Effector CD4-positive, alpha-beta T cell (primary cell): ENCODE data around the gene GNG7.
"Not testable (repeated sequence)": the region's sequence is repeated elsewhere in the genome, so short reads cannot be mapped to it uniquely, and the experiment has no call there.

ENCODE experiments used
- DNase-seq: peaks from one replicate; pipeline ENCODE4 v3.0.0-alpha.2; 2020

Gene GNG7

DNA sequence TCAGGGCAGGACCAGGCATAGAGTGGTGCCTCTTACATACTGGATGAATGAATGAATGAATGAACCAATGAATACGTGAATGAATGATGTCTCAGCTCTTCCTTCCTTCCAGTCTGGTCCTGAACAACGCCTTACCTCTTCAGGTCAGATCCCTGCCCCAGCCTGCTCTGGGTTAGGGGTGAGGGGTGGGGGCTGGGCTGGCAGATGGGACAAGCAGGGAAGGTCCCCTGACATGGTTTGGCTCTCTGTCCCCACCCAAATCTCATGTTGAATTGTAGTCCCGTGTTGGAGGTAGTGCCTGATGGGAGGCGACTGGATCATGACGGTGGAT lies 9.3 kb upstream of the GNG7 start:
- no peak for DNase-seq

DNA sequence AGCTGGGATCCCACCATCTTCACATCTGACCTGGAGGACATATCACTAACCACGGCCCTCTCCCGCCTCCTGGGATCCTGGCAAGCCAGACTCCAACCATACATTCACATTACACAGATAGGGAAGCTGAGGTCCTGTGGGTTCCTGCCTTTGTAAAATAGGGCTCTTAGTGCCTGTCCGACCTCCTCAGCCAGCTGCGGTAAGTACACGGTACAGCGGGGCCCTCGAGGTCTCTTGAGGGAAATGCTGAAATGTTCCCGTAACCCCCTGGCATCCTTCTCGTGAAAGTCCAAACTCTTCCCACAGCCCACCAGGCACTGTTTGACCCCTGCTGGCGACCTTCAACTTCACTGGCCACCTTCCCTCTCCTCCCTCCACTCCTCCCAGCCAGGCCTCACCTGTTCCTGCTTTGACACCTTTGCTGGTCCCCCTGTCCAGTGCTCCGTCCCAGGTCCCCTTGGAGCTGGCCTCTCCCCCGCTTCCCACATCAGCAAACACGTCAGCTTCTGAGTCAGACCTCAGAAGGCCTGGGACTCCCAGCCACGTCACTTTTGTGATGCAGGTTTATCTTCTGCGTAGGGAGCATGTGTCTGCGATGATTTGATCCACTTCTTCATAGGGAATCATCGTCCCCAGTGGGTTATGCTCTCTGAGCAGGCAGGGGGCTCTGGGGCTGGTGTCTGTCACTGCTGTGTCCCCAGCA lies 8.8 kb upstream of the GNG7 start:
- no peak for DNase-seq

DNA sequence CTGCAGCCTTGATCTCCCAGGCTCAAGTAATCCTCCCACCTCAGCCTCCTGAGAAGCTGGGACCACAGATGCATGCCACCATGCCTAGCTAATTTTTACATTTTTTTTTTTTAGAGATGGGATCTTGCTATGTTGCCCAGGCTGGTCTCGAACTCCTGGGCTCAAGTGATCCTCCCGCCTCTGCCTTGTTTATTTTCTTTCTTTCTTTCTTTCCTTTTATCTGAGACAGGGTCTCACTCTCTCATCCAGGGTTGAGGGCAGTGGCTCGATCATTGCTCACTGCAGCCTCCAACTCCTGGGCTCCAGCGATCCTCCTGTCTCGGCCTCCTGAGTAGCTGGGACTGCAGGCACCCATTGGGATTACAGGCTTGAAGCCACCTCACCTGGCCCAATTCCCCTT lies 3.8 kb upstream of the GNG7 start:
- DNase-seq, result no peak

DNA sequence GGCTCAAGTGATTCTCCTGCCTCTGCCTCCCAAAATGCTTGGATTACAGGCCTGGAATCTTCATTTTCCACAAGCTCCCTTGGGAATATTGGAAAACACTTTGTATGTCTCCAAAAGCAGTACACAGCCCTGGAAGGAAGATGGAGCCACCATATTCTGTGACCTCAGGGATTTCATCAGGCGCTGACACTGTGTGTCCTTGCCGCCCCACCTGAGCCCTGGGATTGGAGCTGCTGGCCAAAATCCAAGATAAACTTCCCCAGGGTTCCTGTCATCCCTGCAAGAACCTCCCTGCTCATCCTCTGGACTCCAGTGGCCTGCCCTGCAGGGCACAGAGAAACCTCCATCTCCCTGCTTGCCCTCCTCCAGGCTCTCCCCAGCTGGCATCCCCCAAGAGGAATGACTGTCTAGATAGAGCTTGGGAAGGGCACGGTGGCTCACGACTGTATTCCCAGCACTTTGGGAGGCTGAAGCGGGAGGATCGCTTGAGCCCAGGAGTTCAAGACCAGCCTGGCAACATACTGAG lies 1.3 kb upstream of the GNG7 start:
- DNase-seq, result no peak

DNA sequence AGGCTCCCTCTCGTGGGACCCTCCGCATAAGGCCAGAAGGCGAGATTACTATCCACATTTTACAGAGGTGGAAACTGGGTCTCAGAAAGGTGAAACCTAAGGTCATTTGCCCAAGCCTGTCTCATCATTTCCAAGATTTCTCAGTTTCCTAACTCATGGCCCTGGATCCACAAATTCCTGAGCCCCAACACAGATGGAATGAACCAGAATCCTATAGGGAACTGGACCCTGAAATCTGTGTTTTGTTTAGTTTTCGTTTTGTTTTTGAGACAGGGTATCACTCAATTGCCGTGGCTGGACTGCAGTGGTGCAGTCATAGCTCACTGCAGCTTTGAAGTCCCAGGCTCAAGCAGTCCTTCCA lies 563 bp upstream of the GNG7 start:
- DNase-seq, result no peak

DNA sequence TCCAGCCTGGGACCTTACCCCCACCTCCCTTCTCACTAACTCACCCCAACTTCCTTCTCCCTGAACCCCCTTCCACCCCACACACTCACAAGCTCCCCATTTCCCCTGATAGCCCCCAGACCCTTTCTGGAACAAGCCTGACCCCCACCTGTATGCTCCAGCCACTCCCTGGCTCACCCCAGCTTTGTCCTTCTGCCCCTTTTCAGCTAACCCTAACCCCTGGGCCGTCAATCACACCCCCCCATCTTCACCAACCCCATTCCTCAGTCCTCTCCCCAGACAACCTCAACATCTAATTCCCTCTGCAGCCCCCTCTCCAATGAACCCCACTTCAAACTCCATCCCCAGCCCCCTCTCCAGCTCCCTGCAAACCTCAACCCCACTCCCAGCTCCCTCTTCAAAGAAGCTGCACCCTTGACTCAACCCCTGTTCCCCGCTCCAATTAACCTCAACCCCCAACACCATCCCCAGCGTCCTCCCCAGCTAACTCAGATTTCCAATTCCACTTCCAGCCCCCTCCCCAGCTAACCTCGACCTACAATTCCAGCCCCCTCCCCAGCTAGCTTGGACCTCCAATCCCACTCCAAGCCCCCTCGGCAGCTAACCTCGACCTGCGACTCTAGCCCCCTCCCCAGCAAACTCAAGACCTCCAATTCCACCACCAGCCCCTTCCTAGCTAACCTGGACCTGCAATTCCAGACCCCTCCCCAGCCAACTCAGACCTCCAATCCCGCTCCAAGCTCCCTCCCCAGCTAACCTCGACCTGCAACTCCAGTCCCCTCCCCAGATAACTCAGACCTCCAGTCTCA lies 929 bp downstream of the GNG7 start:
- no peak for DNase-seq

DNA sequence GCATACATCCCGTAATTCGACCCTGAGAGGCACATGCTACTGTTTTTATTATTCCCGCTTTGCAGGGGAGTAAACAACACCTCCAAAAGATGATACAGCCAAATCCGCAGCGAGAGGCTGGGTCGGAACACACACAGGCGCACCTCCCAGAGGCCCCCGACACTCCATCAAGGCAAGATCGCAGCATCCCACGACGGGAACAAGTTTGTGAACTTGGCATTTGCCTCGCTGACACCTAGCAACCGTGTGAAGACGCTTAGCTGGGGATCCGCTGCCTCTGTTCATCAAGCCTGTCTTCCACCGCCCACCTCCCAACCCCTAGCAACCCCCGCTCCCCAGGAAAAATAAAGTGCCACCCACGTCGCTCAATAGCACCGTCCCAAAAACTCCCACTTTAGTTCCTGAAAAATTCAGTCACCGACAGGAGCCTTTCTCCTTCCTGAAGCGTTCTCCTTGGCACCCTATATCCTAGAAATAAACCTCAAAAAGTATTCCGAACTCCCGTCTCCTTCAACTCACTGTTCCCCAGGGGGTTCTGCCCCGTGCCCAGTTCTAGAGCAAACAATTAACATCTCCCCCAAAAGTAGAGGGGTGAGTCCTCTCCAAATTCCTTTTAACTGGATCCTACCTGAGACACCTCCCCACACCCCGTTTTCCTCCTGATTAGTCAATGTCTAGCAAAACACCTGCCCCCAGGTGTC lies 1.7 kb downstream of the GNG7 start:
- DNase-seq, result no peak

DNA sequence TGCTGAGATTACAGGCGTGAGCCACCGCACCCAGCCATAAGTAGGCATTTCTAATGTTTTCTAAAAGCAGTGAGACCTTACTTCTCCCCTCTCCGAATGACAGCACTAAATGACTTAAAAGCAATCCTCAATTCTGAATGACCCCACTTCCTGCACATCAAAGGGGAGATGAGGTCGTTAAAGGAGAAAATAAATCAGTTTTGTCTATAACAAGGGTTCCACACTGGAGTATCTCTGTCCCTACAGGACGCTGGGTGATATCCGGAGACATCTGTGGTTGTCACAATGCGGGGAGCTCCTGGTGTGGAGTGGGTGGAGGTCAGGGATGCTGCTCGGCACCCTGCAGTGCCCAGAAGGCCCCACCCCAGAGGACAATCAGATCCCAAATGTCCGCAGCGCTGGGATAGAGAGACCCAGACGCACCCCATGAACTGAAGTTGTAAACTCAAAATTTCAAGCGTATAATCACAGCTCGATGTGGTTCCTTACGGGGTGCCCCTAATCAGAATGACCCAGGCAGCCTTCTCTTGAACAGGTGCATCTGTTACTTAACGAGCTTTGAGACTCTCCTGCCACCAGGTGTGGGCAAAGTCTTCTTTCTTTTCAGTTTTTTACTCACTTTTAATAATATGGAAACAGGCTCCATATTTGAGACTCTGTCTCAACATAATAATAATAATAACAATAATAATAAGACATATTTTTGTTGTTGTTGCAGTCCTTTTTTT lies 2.9 kb downstream of the GNG7 start:
- no peak for DNase-seq

DNA sequence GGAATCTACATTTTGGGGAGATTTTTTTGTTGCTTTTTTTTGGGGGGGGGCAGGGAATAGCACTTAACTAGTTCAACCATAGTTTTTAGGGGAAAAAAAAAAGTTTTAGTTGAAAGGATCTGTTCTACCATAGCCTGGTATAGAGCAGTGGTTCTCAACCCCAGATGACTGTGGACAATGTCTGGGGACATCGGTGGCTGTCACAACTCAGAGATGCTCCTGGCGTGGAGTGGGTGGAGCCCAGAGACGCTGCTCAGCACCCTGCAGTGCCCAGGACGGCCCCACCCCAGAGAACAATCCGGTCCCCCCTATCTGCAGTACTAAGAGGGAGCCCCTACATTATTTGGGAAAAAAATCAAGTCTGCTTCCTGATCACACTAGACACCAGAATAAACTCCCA lies 8.3 kb downstream of the GNG7 start:
- DNase-seq, result no peak

DNA sequence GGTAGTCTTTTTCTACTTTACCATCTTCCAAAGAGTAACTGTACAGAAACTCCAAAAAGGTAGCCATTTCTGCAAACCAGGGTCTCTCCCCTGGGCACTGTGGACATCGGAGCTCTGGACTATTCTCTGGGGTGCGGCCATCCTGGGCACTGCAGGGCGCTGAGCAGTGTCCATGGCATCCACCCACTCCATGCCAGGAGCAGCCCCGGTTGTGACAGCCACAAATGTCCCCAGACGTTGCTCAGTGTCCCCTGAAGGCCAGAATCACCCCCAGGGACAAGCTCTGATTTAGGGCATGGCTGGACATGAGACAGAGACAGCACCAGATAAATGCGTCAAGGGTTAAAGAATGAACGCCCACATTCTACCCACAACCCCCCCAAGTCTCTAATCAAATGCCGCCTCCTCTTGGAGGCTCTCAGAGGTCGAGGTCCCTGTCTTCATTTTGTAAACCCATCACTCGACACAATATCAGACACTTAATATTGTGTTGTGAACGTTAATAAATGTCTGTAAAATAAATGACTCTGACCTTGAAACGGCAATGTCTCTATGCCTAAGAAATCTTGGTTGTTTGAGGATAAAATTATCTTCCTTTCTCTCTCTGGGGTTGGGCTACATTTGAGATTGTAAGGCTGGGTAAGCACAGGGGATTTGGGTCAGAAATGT lies 8.9 kb downstream of the GNG7 start:
- no peak for DNase-seq

DNA sequence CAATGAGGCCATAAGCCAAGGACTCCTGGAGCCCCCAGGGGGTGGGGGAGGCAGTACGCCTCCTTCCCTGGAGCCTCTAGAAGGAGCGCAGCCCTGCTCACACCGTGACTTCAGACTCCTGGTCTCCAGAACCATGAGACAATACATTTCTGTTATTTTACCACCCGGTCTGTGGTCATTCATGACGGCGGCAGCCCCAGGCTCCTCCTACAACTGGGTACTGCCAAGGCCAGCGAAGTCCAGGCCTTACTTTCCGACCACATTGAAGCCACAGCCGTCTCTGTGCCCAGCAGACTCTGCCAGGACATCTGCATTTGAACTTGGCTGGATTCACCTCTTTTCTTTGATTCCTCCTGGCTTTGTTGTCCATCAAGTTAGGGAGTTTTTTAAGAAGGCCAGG lies 10.5 kb downstream of the GNG7 start:
- no peak for DNase-seq

DNA sequence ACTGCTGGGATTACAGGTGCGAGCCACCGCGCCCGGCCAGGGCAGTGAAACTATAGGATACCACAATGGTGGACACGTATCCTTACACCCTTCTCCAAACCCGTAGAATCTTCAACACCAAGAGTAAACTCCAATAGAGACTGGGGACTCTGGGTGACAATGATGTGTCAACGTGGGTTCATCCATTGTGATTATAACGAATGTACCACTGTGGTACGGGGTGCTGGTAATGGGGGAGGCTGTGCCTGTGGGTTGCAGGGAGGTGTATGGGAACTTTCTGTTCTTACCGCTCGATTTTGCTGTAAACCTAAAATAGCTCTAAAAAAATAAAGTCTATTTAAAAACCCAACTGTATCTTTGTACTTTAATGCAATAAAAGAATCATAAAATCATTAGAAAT lies 11.6 kb downstream of the GNG7 start:
- no peak for DNase-seq

DNA sequence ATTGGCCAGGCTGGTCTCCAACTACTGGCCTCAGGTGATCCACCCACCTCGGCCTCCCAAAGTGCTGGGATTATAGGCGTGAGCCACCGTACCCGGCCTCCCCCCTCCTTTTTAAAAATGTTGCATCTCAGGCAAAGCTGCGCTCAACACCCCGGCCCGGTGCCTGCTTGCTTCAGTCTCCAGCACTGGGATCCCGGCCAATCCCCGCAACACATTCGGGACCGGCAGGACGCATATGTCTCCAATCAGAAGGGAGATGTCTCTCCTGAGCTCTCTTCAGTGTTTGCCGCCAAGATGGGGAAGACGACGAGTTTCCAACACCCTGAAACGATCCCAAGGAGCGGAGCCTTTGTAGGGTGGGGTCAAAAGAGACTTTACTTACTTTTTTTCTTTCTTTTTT lies 16.1 kb downstream of the GNG7 start:
- DNase-seq, result no peak

DNA sequence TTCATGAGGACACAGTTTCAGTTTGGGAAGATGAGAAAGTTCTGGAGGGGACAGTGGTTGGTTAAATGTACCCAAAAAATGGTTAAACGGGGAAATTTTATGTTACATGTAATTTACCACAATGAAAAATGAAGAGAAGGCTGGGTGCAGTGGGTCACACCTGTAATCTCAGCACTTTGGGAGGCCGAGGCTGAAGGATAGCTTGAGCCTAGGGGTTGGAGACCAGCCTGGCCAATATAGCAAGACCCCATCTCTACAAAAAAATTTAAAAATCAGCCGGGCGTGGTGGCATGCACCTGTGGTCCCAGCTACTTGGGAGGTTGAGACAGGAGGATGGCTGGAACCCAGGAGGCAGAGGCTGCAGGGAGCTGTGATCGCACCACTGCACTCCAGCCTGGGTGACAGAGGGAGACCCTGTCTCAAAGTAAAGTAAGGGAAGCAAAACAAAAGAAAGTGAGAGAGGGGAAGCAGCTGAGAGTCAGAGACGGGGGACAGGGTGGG lies 17.2 kb downstream of the GNG7 start:
- DNase-seq, result no peak

DNA sequence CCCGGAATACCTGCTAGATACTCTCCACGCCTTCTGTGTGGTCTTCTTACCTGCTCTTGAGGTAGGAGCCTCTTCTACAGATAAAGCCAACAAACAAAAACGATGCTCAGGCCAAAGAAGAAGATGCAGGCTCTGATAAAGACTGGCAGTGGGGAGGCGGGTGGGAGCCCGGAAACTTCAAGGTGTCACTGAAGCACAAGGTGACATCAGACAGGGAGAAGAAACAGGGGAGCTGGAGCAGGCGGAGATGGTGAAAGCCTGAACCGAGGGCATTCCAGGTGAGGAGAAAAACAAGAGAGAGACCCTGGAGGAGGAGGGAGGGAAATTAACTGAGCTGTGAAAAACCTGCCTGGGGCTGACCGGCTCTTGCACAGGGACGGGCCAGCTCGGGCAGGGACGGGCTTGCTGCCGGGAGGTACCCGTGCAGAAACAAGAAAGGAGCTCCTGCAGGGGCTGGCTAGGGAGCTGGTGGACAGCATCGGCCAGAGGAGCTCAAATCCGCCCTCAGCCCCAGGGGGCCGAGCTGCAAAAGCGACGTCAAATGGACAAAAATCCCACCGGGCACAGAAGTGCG lies 19.0 kb downstream of the GNG7 start:
- DNase-seq, result no peak

DNA sequence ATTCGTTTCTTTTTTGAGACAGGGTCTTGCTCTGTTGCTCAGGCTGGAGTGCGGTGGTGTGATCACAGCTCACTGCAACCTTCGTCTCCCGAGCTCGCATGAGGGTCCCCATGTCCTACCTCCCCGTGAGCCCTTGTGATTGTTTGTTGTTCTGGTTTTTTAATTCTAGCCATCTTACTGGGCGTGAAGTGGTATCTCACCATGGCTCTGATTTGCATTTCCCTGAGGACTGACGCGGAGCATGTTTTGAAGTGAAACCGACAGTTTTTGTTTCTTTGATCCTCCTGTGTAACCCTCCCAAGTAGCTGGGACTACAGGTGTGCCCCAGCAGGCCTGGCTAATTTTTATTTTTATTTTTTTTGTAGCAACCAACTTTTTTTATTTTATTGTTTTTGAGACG lies 21.7 kb downstream of the GNG7 start:
- DNase-seq, result no peak

DNA sequence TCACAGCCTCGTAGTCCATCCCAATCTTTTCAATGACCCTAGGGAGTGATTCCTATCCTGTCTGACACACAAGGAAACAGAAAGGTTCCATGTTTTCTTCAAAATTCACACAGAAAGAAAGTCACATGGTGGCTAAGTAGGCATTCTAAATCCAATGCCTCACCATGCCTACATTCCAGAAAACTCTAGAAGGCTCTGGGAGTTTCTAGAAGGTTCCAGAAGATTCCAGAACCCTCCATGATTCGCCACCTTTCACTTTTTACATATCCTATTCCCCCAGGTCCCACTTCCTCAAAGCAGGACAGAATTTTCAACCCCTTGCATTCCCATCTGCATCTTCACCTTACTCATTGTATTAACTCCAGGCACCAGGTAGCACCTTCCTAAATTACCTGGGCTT lies 23.1 kb downstream of the GNG7 start:
- DNase-seq, result no peak

DNA sequence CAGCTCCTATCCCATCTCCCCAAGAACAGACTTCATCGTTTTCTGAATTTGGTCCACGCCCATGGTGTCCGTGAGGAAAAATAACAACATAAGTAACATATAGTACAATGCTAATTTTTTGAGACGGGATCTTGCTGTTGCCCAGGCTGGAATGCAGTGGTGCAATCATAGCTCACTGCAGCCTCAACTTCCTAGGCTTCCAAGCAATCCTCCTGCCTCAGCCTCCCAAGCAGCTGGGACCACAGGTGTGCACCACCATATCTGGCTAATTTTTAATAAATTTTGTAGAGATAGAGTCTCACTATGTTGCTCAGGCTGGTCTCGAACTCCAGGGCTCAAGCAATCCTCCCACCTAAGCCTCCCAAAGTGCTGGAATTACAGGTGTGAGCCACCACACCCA lies 23.5 kb downstream of the GNG7 start:
- not testable (repeated sequence) for DNase-seq

DNA sequence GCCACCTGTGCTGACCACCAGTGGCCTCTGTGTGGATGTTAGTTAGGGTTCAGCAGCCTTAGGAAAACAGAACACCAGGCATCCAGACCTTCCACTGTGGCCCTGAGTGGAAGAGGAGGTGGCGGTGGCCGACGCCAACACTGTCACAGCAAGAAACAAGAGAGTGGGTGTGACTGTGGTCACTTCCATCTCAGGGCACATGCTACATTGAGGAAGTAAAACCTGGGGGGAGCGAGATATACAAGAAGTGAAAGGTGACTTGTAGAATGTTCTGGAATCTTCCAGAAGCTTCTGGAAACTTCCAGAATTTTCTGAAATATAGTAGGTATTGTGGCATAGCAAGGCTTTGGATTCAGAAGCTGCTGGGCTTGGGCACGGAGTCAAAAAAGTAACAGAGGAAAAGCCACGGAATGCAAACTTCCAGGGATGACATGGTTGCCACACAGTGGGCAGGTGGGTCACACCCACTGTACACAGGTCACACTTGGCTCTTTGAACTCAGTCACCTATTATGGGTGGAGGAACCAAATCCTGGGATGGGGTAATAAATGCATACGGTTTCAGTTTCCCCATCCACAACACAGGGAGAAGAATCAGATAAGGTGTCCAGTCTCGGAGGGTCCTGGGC lies 24.3 kb downstream of the GNG7 start:
- DNase-seq, result no peak

DNA sequence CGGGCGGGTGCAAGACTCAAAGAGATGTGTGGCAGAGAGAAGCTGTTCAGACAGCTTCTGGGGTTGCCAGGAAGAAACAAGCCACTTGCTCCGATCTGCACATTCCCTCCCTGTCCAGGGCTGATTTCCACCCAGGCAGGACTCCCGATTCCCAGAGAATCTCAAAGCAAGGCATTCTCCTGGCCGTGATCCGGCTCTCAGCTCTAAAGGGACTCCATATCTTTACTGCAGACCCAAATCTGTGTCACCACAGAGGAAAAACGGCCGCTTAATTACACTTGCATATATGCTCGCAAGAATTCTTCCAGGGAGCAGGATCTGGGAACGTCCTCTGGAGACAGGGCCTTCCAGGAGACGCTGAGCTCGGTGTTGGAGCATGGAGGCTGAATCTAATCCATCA lies 25.7 kb downstream of the GNG7 start:
- DNase-seq, result no peak

DNA sequence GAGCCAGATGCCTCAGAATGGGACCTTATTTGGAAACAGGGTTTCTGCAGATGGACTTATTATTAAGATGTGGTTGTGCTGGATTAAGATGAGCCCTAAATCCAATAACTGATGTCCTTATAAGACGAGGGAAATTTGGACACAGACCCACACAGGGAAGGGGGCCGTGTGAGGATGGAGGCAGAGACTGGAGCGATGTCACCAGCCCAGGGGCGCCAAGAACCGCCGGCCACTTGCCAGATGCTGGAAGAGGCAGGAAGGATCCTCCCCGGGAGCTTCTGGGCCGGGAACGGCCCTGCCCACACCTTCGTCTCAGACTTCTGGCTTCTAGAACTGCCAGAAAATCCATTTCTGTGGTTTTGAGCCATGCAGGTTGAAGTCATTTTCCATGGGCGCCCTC lies 26.6 kb downstream of the GNG7 start:
- no peak for DNase-seq

DNA sequence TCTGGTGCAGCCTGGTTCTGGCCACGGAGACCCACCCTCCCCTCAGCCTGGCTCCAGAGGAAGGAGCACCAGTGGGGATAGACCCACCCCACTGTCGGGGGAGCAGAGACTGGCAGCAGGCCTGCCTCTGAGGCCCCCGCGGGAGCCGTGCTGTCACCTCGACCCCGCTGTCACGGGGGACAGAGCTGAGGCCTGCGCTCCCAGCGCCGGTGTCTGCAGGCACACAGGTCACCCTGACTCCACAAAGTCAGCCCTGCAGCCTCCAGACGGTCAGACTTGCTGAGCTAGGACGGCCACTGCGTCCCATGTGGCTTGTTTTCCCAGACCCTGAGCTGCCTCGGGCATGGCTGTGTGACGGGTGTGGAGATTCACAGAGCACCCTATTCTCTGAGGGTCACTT lies 32.3 kb downstream of the GNG7 start:
- DNase-seq, result no peak
